ENCODE data around the gene TMEM168. TPM values are rescaled to one million over a fixed set of nuclear protein-coding genes. Genes with fewer than 3 reads are reported as not detected.
"Not testable (repeated sequence)": the region's sequence is repeated elsewhere in the genome, so short reads cannot be mapped to it uniquely, and the experiment has no call there.

The TMEM168 gene
- total RNA-seq, 2 donors from 2014 or later, result 46.5 to 49.3 TPM

- ATAC-seq (no peak), DNase-seq (no peak)
- intact Hi-C loops (cut with DNase I, micrococcal nuclease), result no loop called here
Measured at GRCh38 chr7:112739436-112740180, 50.6 kb downstream of the TMEM168 start.

- intact Hi-C loops (cut with DNase I, micrococcal nuclease), result no loop called here
- no peak for ATAC-seq
- DNase-seq, result no peak
Measured at GRCh38 chr7:112735261-112735660, 54.9 kb downstream of the TMEM168 start.

GRCh38 chr7:112731324-112731723, 58.9 kb downstream of the TMEM168 start:
- ATAC-seq; intact Hi-C loops (cut with DNase I, micrococcal nuclease); DNase-seq: not testable (repeated sequence)

- no peak for ATAC-seq
- intact Hi-C loops (cut with DNase I, micrococcal nuclease), result no loop called here
- no peak for DNase-seq
Measured at GRCh38 chr7:112726076-112726475, 64.1 kb downstream of the TMEM168 start.

DNA sequence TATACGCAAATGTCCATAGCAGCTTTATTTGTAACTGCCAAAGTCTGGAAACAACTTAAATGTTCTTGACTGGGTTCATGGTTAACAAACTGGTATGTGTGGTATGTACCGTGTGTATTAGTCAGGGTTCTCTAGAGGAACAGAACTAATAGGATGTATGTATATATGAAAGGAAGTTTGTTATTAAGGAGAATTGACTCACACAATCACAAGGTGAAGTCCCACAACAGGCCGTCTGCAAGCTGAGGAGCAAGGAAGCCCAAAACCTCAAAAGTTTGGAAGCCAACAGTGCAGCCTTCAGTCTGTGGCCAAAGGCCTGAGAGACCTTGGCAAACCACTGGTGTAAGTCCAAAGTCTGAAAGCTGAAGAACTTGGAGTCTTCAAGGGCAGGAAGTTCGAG, 66.8 kb downstream of the TMEM168 start:
- intact Hi-C loops (cut with DNase I, micrococcal nuclease), result no loop called here
- no peak for DNase-seq
- ATAC-seq, result no peak

DNA sequence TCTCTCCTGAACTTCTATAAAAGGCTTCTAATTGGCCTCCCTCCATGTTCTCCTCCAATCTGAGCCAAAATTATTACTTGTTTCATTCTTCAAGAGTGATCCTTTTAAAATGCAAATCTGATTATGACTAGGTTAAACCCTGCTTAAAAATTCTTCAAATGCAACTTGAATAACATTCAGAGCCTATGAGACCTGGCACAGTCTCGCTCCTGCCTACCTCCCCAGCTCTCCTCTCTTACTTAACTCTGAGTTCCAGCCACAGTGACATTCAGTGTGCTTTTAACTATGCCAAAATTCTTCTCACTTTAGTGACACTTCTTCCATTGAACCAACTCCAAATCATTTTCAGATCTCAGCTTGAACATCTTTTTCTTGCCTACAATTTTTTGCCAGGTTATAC, 68.8 kb downstream of the TMEM168 start:
- ATAC-seq (no peak), DNase-seq (no peak)
- intact Hi-C loops (cut with DNase I, micrococcal nuclease), result no loop called here

DNA sequence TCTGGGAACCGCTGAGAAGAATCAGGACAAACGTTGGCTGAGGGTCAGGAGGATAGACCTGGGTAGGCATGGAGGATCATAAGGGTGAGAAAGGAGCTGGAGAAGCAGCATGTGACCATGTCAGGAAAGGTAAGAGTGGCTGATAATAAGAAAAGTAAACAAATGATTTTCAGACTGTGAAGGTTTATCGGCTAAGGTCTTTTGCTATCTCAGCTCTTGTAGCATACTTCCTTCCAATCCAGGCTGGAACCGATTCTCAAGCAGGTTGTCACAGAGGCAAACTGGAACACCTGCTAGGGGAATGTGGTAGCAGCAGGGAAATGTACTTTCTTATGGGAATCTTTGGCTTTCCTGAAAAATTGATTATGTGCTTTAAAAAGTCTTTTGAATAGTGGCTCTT, 74.7 kb downstream of the TMEM168 start:
- ATAC-seq, result no peak
- intact Hi-C loops (cut with DNase I, micrococcal nuclease), result no loop called here
- no peak for DNase-seq

DNA sequence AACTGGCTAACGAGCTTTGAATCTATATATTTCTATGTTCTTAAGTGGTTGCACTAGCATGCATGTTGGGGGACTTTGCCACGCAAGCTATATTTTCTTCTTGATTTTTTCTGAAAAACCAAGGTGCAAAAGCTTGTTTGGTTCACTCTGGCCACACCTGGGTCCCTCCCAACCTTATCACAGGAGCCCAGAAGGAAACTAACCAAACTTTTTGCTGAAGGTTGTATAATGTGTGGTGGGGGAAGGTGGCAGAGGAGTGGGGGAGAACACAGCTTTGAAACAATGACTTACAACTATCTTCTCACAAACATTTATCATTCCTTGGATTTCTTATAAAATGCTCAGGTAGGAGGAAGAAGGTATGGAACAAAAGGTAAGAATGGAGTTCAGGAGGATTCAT, 75.3 kb downstream of the TMEM168 start:
- no peak for DNase-seq
- intact Hi-C loops (cut with DNase I, micrococcal nuclease), result no loop called here
- ATAC-seq, result no peak
